GM12878 (cell line): ENCODE results near the gene LCOR. TPM values are rescaled to one million over a fixed set of nuclear protein-coding genes. Genes with fewer than 3 reads are reported as not detected.

ENCODE experiments used
- ATAC-seq: fragments of 200-7000 bp; cut with Tn5 transposase; 3 replicates; pipeline ENCODE4 v1.9.1; 2020; ENCODE audit warnings: mild to moderate bottlenecking, moderate library complexity
- BruUV-seq: library from RNA; stranded (reverse); fragments of 400-500 nt; replicated peaks from 2 replicates; lab custom pipeline; 2021; lab: Mats Ljungman, UMichigan
- CTCF ChIA-PET: fragments of 300-600 bp; sonication (Branson Sonifier 250); formaldehyde crosslinking; extraction: SDS; loops from one replicate; lab custom pipeline; 2021; ENCODE audit warnings: inconsistent platforms; lab: Yijun Ruan, JAX
- POLR2A ChIA-PET: fragments of 350-600 bp; formaldehyde crosslinking; extraction: SDS; loops from one replicate; lab custom pipeline; 2021; ENCODE audit warnings: inconsistent platforms; lab: Charles Lee
- RAD21 ChIA-PET: fragments of 300-600 bp; sonication (Branson Sonifier 250); formaldehyde crosslinking; loops from one replicate; lab custom pipeline; 2023; ENCODE audit warnings: antibody characterized with exemption; ENCODE audit not compliant: unreplicated experiment; lab: Charles Lee
- SMC1A ChIA-PET: fragments of 300-600 bp; sonication (Branson Sonifier 250); formaldehyde crosslinking; loops from one replicate; lab custom pipeline; 2023; ENCODE audit not compliant: unreplicated experiment, uncharacterized antibody; lab: Charles Lee
- DNase-seq: peaks from one replicate; pipeline ENCODE4 v3.0.0-alpha.2; 2011; ENCODE audit warnings: low read depth, low spot score
- FAIRE-seq: peaks from 3 replicates; lab custom pipeline; 2011; peaks lifted over from hg19 to GRCh38; lab: Jason Lieb, UNC
- H2AFZ ChIP-seq: 2 replicates; pipeline ENCODE4 v1.6.0; 2011; ENCODE audit warnings: low read depth, low read length, control low read depth; ENCODE audit not compliant: control insufficient read depth
- H3K27ac ChIP-seq: 2 replicates; pipeline ENCODE4 v1.5.1; 2011; ENCODE audit warnings: control low read depth; ENCODE audit not compliant: control insufficient read depth, insufficient read depth
- H3K27me3 ChIP-seq, 2 experiments: replicated peaks in 1 of 2; 2 replicates each; pipeline versions ENCODE4 v1.6.0 to v1.6.1; 2011; ENCODE audit warnings: low read length in 1 of 2; ENCODE audit not compliant: control insufficient read depth in 2 of 2, insufficient read depth in 2 of 2
- H3K36me3 ChIP-seq, 2 experiments: 2 replicates each; pipeline ENCODE4 v1.5.1; 2011; ENCODE audit warnings: low read length in 1 of 2; ENCODE audit not compliant: control insufficient read depth in 2 of 2, insufficient read depth in 2 of 2
- H3K4me1 ChIP-seq: 2 replicates; pipeline ENCODE4 v1.6.1; 2011; ENCODE audit warnings: mild to moderate bottlenecking, low read length, moderate library complexity, mixed read lengths; ENCODE audit not compliant: control insufficient read depth, insufficient read depth
- H3K4me2 ChIP-seq: 2 replicates; pipeline ENCODE4 v1.6.0; 2011; ENCODE audit warnings: control low read depth; ENCODE audit not compliant: control insufficient read depth, insufficient read depth
- H3K4me3 ChIP-seq: fragments of 200-600 bp; sonication (generic); 2 replicates; pipeline ENCODE4 v1.5.1; 2016
- H3K79me2 ChIP-seq: 2 replicates; pipeline ENCODE4 v1.6.0; 2011; ENCODE audit warnings: low read length; ENCODE audit not compliant: control insufficient read depth, insufficient read depth
- H3K9ac ChIP-seq: 2 replicates; pipeline ENCODE4 v1.8.0; 2011; ENCODE audit warnings: low read length, control low read depth, mixed read lengths; ENCODE audit not compliant: control insufficient read depth, insufficient read depth
- H3K9me3 ChIP-seq: replicated peaks from 3 replicates; pipeline ENCODE4 v1.5.1; 2011; ENCODE audit warnings: mild to moderate bottlenecking, low read length; ENCODE audit not compliant: control insufficient read depth, insufficient read depth
- H4K20me1 ChIP-seq: 2 replicates; pipeline ENCODE4 v1.6.0; 2011; ENCODE audit not compliant: control insufficient read depth, insufficient read depth
- BCL11A ChIP-seq: IDR thresholded peaks from 2 replicates; pipeline ENCODE4 v1.6.1; 2011; ENCODE audit warnings: low read depth, low read length
- BHLHE40 ChIP-seq, 2 experiments: fragments of 450-650 bp in 1 of 2; IDR thresholded peaks; 2 replicates each; pipeline ENCODE4 v1.6.1; 2011 to 2017; ENCODE audit warnings: low read depth in 2 of 2, borderline replicate concordance in 1 of 2, improper control_type of control experiment in 1 of 2, low read length in 1 of 2, mild to moderate bottlenecking in 1 of 2
- CBX3 ChIP-seq: fragments of 200-600 bp; sonication (generic); IDR thresholded peaks from 2 replicates; pipeline ENCODE4 v1.6.1; 2016; ENCODE audit warnings: low read depth, borderline replicate concordance
- DPF2 ChIP-seq: fragments of 450-650 bp; IDR thresholded peaks from 2 replicates; pipeline ENCODE4 v1.6.1; 2017; ENCODE audit warnings: mild to moderate bottlenecking
- KDM1A ChIP-seq: fragments of 200-600 bp; sonication (generic); IDR thresholded peaks from 2 replicates; pipeline ENCODE4 v1.6.1; 2016; ENCODE audit warnings: borderline replicate concordance
- MTA2 ChIP-seq: fragments of 450-650 bp; IDR thresholded peaks from 2 replicates; pipeline ENCODE4 v1.6.1; 2016; ENCODE audit warnings: low read depth, mild to moderate bottlenecking, moderate library complexity
- NBN ChIP-seq: fragments of 450-650 bp; IDR thresholded peaks from 2 replicates; pipeline ENCODE4 v1.6.1; 2016
- NR2F1 ChIP-seq: fragments of 450-650 bp; conservative IDR thresholded peaks from 2 replicates; pipeline ENCODE4 v1.6.1; 2017; ENCODE audit warnings: mild to moderate bottlenecking
- RAD21 ChIP-seq: IDR thresholded peaks from 2 replicates; pipeline ENCODE4 v1.6.1; 2011; ENCODE audit warnings: mild to moderate bottlenecking, low read depth, low read length, moderate library complexity; ENCODE audit not compliant: insufficient read depth
- RUNX3 ChIP-seq: IDR thresholded peaks from 2 replicates; pipeline ENCODE4 v1.6.1; 2012; ENCODE audit warnings: low read length, inconsistent platforms
- SMC3 ChIP-seq: IDR thresholded peaks from 2 replicates; pipeline ENCODE4 v1.6.1; 2011; ENCODE audit warnings: low read length, improper control_type of control experiment, borderline replicate concordance
- TARDBP ChIP-seq: IDR thresholded peaks from 2 replicates; pipeline ENCODE4 v1.6.1; 2016; ENCODE audit warnings: borderline replicate concordance
- WGBS: methylation state at CpG from one replicate; pipeline ENCODE4 v1.1.6; 2016; ENCODE audit warnings: low lambda C conversion rate; ENCODE audit not compliant: insufficient replicate concordance, insufficient coverage; ENCODE audit errors: missing lambda C conversion rate; 5-methylcytosine and 5-hydroxymethylcytosine counted together
- in situ Hi-C: fragments of 300-500 bp; cut with MboI; formaldehyde crosslinking; loops from 9 replicates; pipeline ENCODE4 v1.14.3; 2018; ENCODE audit warnings: mixed read lengths
- intact Hi-C: fragments of 100-400 bp; cut with micrococcal nuclease; formaldehyde crosslinking; loops from one replicate; pipeline ENCODE4 v1.14.2; 2022; ENCODE audit not compliant: unreplicated experiment
- polyA plus RNA-seq, 11 experiments: library from polyadenylated mRNA; depleted of rRNA in 4 of 11; unstranded in 6 of 11; stranded (reverse) in 5 of 11; fragments of >200 nt; fragmentation: Nextera tagmentation in 4 of 11; fragmentation: Illumina TruSeq in 1 of 11; extraction: Ambion mirVana in 4 of 11; extraction: Trizol in 1 of 11; gene quantifications; 1 replicate in 1 of 11; 2 replicates in 10 of 11; pipeline versions ENCODE4 v1.2.1 to v1.2.3, GENCODE V29; 2011 to 2016; ENCODE audit warnings: inconsistent platforms in 2 of 11, missing spikeins in 2 of 11, low read depth in 1 of 11
- total RNA-seq, 4 experiments: library from RNA; depleted of rRNA in 3 of 4; stranded (reverse); fragments of >200 nt in 3 of 4; fragmentation: Illumina TruSeq in 1 of 4; extraction: Trizol in 1 of 4; gene quantifications; 2 replicates each; pipeline versions ENCODE4 v1.2.1 to v1.2.3, GENCODE V29; 2013 to 2021
- TF ChIP-seq, protein P1 (sequence below): fragments of 450-650 bp; IDR thresholded peaks from 2 replicates; pipeline ENCODE4 v1.6.1; 2017; ENCODE audit warnings: mild to moderate bottlenecking, low read depth, inconsistent platforms; ENCODE audit not compliant: poor library complexity, severe bottlenecking

The LCOR gene
- total and polyA plus RNA-seq, 10 of the 15 experiments (the other 5 are each of a cell fraction or from before 2014, with no cell fraction given) = 1.6 to 22.0 (median 13.2) TPM

GRCh38 chr10:96858038-96858705 lies 26.1 kb downstream of the LCOR start:
- RAD21 ChIA-PET = interaction anchor here (1.0 kb wide), 1 partner anchor 167 kb away, joined by 3 read pairs; no protein-coding TSS in a partner anchor
- DNase-seq = no peak
- H3K79me2 ChIP-seq = peaks cover 84% of the 10 kb centered on the region
- intact Hi-C loops (no loop called here), in situ Hi-C loops (no loop called here)
- no peaks in the 10 kb centered on the region; the same call in 1 of the 2 replicates for H4K20me1 ChIP-seq
- no peak for FAIRE-seq
- no peaks in the 10 kb centered on the region; the same call in 1 of the 3 replicates for H3K9me3 ChIP-seq
- no TSS peak for BruUV-seq
- POLR2A ChIA-PET = no interaction called here
- peaks cover 4 to 8% of the 10 kb centered on the region in 2 experiments; a peak in 3 of 4 replicates for H3K36me3 ChIP-seq
- TF ChIP-seq NBN (0 out of 2 replicates have a peak, but pooled peaks have one; percentile 16), RUNX3 (0 out of 2 replicates have a peak, but pooled peaks have one; percentile 36), KDM1A (no peak), SMC3 (no peak), RAD21 (0 out of 2 replicates have a peak, but pooled peaks have one; percentile 12), CBX3 (no peak), TARDBP (no peak), BHLHE40 (IDR thresholded peaks at IDR 0.05; ENCODE audit: borderline replicate concordance in 1 of 2, low read depth in 2 of 2, low read length in 1 of 2) (peak; percentile 56 to 58; a peak in 2 of 4 replicates), DPF2 (0 out of 2 replicates have a peak, but pooled peaks have one; percentile 20), MTA2 (peak; percentile 69; the same call in 1 of the 2 replicates), NR2F1 (peak; percentile 31; the same call in 1 of the 2 replicates), BCL11A (0 out of 2 replicates have a peak, but pooled peaks have one; percentile 16)
- TF ChIP-seq, protein P1, sequence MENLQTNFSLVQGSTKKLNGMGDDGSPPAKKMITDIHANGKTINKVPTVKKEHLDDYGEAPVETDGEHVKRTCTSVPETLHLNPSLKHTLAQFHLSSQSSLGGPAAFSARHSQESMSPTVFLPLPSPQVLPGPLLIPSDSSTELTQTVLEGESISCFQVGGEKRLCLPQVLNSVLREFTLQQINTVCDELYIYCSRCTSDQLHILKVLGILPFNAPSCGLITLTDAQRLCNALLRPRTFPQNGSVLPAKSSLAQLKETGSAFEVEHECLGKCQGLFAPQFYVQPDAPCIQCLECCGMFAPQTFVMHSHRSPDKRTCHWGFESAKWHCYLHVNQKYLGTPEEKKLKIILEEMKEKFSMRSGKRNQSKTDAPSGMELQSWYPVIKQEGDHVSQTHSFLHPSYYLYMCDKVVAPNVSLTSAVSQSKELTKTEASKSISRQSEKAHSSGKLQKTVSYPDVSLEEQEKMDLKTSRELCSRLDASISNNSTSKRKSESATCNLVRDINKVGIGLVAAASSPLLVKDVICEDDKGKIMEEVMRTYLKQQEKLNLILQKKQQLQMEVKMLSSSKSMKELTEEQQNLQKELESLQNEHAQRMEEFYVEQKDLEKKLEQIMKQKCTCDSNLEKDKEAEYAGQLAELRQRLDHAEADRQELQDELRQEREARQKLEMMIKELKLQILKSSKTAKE = no peak
- peaks cover 36% of the 10 kb centered on the region for H3K4me1 ChIP-seq
- SMC1A ChIA-PET = no interaction called here
- H3K9ac ChIP-seq = no peak overlapping the region
- CTCF ChIA-PET = no interaction called here
- WGBS = 0% methylated on average over 2 of the region's 2 CpGs
- H2AFZ ChIP-seq = no peak overlapping the region
- peak; percentile 57 for ATAC-seq
- H3K4me3 ChIP-seq = no peak overlapping the region
- H3K4me2 ChIP-seq = peak overlapping the region; percentile 30; the same call in 1 of the 2 replicates
- H3K27ac ChIP-seq = peak overlapping the region; percentile 42
- H3K27me3 ChIP-seq = no peaks in the 10 kb centered on the region
